COLO668 (cell line): ENCODE data around the gene ANO9.
A peak's percentile ranks its signal among the peaks of the same experiment; 100 is the strongest.

Experiments
- DNase-seq: peaks from one replicate; lab custom pipeline; 2025; ENCODE audit not compliant: unreplicated experiment; lab: John Stamatoyannopoulos, UW

Gene ANO9

GRCh38 chr11:372809-373715 is 68.7 kb downstream of the ANO9 start:
- DNase-seq = no peak

DNA sequence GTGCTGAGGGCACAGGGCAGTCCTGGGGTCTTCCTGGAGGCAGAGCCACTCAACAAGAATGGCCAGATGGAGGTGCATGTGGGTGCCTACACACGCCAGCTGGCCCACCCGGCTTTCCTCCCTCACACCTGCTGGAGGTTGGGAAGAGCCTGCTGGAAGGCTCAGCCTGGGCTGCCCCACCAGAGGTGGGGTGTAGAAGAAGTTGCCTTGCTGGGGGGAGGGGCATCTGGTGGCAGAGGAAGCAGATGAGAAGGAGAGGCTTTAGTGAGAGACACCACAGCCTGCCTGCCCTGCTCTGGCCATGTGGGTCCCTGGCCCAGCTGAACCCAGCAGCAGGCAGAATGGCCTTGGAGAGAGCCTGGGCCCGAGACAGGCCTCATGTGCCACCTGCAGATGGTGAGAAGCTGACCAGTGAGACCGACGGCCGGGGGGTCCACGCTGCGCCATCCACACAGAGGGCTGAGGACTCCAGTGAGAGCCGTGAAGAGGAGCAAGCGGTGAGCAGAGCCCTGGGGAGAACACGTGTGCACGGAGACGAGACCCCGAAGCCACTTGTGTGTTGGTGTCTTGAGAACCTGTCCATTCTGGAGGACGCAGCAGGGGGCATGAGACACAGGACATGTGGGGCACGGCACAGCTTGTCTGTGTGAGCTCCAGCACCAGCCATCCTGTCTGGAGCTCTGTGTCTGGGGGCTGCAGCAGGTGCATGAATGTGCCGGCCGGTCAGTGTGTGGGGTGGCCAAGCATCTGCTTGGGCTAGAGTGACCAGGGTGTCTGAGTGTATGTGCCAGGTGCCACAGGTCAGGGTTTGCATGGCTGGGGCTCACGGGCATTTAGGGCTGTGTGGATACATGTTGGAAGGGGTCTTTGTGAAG is 69.9 kb downstream of the ANO9 start:
- DNase-seq = no peak

GRCh38 chr11:371051-371450 is 70.8 kb downstream of the ANO9 start:
- DNase-seq = no peak

- DNase-seq = no peak
Observed at GRCh38 chr11:370070-370941, 71.5 kb downstream of the ANO9 start.

DNA sequence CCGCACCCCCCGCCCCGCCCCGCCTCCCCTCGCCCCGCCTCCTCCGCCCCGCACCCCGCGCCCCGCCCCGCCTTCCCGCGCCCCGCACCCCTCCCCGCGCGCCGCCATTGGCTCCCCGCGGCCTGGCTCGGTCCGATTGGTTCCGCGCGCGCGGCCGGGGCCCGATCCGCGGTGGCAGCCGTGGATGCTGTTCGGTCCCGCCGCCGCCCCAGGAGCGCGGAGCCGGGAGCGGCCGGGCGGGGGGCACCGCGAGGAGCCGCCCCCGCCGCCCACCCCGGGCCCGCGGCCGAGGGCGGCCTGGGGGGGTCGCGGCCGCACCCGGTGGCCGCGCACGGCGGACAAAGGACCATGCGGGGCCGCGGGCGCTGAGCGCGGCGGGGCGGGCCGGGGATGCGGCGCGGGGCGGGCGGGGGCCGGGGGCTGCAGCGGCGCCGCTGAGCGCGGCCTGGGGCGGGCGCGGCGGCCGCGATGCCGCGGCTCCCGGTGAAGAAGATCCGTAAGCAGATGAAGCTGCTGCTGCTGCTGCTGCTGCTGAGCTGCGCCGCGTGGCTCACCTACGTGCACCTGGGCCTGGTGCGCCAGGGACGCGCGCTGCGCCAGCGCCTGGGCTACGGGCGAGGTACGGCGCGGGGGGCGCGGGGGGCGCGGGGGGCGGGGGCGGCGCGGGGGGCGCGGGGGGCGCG is 72.3 kb downstream of the ANO9 start, which contains the start of gene B4GALNT4:
B4GALNT4 (plus strand) TSS at position 164 of the 683 bp plus-strand sequence; CDS start at position 469, 305 bp downstream.
- peak; percentile 8 for DNase-seq

- peak; percentile 2 for DNase-seq
Observed at GRCh38 chr11:368414-369335, 73.1 kb downstream of the ANO9 start.

- DNase-seq = no peak
Observed at GRCh38 chr11:367956-368413, 73.8 kb downstream of the ANO9 start.
